ENCODE results near the gene GPM6B.

DNA sequence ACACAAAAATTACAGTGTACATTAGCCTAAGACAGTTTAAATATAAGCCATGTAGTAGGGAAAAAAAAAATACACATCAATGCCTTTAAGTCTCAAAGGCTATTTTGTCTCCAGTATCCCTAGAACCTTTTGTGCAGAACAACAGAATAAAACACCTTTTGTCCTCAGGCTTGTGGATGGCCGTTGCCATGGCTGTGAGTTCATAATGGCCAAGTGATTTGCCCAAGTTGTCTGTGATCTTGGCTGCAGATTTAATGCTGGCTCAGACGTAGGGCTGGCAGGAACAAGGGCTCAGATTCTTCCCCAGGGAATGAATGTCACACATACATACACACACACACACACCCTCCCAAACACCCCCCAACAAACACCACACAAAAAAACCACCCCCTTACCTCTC, 25.3 kb downstream of the GPM6B start:
- TF ChIP-seq, protein P1, sequence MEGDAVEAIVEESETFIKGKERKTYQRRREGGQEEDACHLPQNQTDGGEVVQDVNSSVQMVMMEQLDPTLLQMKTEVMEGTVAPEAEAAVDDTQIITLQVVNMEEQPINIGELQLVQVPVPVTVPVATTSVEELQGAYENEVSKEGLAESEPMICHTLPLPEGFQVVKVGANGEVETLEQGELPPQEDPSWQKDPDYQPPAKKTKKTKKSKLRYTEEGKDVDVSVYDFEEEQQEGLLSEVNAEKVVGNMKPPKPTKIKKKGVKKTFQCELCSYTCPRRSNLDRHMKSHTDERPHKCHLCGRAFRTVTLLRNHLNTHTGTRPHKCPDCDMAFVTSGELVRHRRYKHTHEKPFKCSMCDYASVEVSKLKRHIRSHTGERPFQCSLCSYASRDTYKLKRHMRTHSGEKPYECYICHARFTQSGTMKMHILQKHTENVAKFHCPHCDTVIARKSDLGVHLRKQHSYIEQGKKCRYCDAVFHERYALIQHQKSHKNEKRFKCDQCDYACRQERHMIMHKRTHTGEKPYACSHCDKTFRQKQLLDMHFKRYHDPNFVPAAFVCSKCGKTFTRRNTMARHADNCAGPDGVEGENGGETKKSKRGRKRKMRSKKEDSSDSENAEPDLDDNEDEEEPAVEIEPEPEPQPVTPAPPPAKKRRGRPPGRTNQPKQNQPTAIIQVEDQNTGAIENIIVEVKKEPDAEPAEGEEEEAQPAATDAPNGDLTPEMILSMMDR (IDR thresholded peaks at IDR 0.05) = no peak
- no peak for TF ChIP-seq POLR2A (IDR thresholded peaks at IDR 0.05)

All from esophagus squamous epithelium (tissue), 4 donors.